Measurements from ENCODE around the gene GP1BA. TPM values are rescaled to one million over a fixed set of nuclear protein-coding genes. Genes with fewer than 3 reads are reported as not detected.
A peak's percentile ranks its signal among the peaks of the same experiment; 100 is the strongest.

GP1BA gene
- total and polyA plus RNA-seq, 2 of the 8 experiments (the other 6 are each of a cell fraction or from before 2014, with no cell fraction given), result not detected

GRCh38 chr17:4932756-4933155 lies 679 bp downstream of the GP1BA start:
- Histone ChIP-seq H3K9me3 (ENCODE audit: insufficient read depth in 2 of 2, low read depth in 1 of 2, low read length in 1 of 2) (no peaks in the 10 kb centered on the region), H3K14ac (ENCODE audit: insufficient read length) (no peak overlapping the region), H3K23ac (ENCODE audit: insufficient read length) (no peak overlapping the region), H4K8ac (ENCODE audit: extremely low read depth, insufficient read depth, low read length) (no peak overlapping the region), H2AFZ (ENCODE audit: low read length) (no peak overlapping the region), H3K23me2 (ENCODE audit: low read depth, low read length) (no peaks in the 10 kb centered on the region), H3K56ac (replicated peaks; ENCODE audit: insufficient read length, low read depth, low read length) (no peak overlapping the region), H3K36me3 (ENCODE audit: control insufficient read depth in 2 of 4, insufficient read depth in 4 of 4, low read length in 3 of 4) (peaks cover 6 to 10% (median 7%) of the 10 kb centered on the region in 4 experiments), H3K27ac (ENCODE audit: low read depth, low read length) (no peak overlapping the region), H3K4me2 (ENCODE audit: insufficient read depth in 1 of 2, low read depth in 2 of 2, low read length in 2 of 2) (no peak overlapping the region), H3K4ac (replicated peaks; ENCODE audit: insufficient read length, low read depth, low read length) (no peak overlapping the region), H3K79me2 (ENCODE audit: control insufficient read depth in 1 of 2, insufficient read depth in 2 of 2, low read length in 2 of 2) (no peaks in the 10 kb centered on the region), H3K27me3 (replicated peaks in 1 of 4; ENCODE audit: control insufficient read depth in 3 of 4, extremely low read depth in 1 of 4, insufficient read depth in 3 of 4, low read length in 3 of 4) (no peaks in the 10 kb centered on the region), H3K18ac (ENCODE audit: extremely low read depth, low read length) (no peak overlapping the region), H3K4me1 (replicated peaks in 1 of 4; ENCODE audit: control insufficient read depth in 3 of 4, insufficient read depth in 4 of 4, low read length in 3 of 4) (peaks cover 0 to 3% (median 0%) of the 10 kb centered on the region in 4 experiments; a peak in 3 of 7 replicates), H2BK12ac (ENCODE audit: low read depth, low read length) (no peak overlapping the region), H4K5ac (ENCODE audit: insufficient read length, low read depth, low read length) (no peak overlapping the region), H2BK5ac (ENCODE audit: low read depth, low read length) (peak overlapping the region; percentile 39; the same call in 1 of the 2 replicates), H2BK20ac (ENCODE audit: low read length) (no peak overlapping the region), H3K4me3 (ENCODE audit: extremely low read depth in 1 of 4, insufficient read depth in 2 of 4, low read depth in 3 of 4, low read length in 4 of 4) (no peak overlapping the region), H3K79me1 (ENCODE audit: low read depth, low read length) (no peaks in the 10 kb centered on the region; the same call in 1 of the 2 replicates), H4K91ac (replicated peaks; ENCODE audit: insufficient read length, low read length) (no peak overlapping the region), H2BK120ac (replicated peaks; ENCODE audit: low read depth, low read length) (no peak overlapping the region), H2AK5ac (ENCODE audit: low read depth, low read length) (no peak overlapping the region), H4K20me1 (replicated peaks in 1 of 2; ENCODE audit: control insufficient read depth in 1 of 2, insufficient read depth in 2 of 2, low read length in 2 of 2) (peaks cover 0 to 1% of the 10 kb centered on the region in 2 experiments), H3K9ac (replicated peaks in 1 of 4; ENCODE audit: extremely low read depth in 1 of 4, low read depth in 3 of 4, low read length in 3 of 4) (no peak overlapping the region), H2BK15ac (ENCODE audit: low read length) (no peak overlapping the region)
- ChIA-PET POLR2A (ENCODE audit: partially characterized antibody) (interaction anchor here (1.0 to 3.0 kb wide), 13 partner anchors 9 to 129 kb away, joined by 3 to 27 read pairs (median 5); partner anchors contain the start of genes ENO3 and PFN1), CTCF (ENCODE audit: partially characterized antibody) (interaction anchor here (1.2 to 1.5 kb wide), 3 partner anchors 10 to 40 kb away, joined by 4 to 10 read pairs (median 4); no protein-coding TSS in a partner anchor)
- FAIRE-seq, result no peak
- 94% methylated on average over 12 of the region's 12 CpGs; no CpG with 5 or more reads in 1 of the 2 experiments for WGBS, 2 experiments (ENCODE audit: extremely low coverage in 1 of 2, insufficient coverage in 1 of 2, insufficient read length in 1 of 2, insufficient replicate concordance in 2 of 2, low coverage in 1 of 2, low lambda C conversion rate in 2 of 2, missing lambda C conversion rate in 1 of 2)
- DNase-seq (ENCODE audit: low read depth in 1 of 2, low spot score in 2 of 2), result no peak
- no peak for TF ChIP-seq YY1 (IDR thresholded peaks at IDR 0.05; ENCODE audit: low read depth, low read length)
- no peak for TF ChIP-seq ZNF274 (IDR thresholded peaks at IDR 0.05; ENCODE audit: borderline replicate concordance, extremely low read depth, low read length)
- no peak for TF ChIP-seq JUND (IDR thresholded peaks at IDR 0.05; ENCODE audit: low read length)
- TF ChIP-seq NANOG (IDR thresholded peaks at IDR 0.05; ENCODE audit: insufficient read depth, low read depth, low read length, poor library complexity, severe bottlenecking), result no peak
- TF ChIP-seq GABPA (IDR thresholded peaks at IDR 0.05; ENCODE audit: borderline replicate concordance, insufficient read depth, low read length), result no peak
